HG02885 (cell line): ENCODE measurements around the gene IGLL5.
A peak's percentile ranks its signal among the peaks of the same experiment; 100 is the strongest.

Experiments used
- ATAC-seq: cut with Tn5 transposase; IDR thresholded peaks from one replicate; pipeline ENCODE4 v1.9.1; 2021; ENCODE audit warnings: mild to moderate bottlenecking; ENCODE audit not compliant: unreplicated experiment, poor library complexity

Gene IGLL5

GRCh38 chr22:22935056-22935545 is 47.5 kb downstream of the IGLL5 start:
- ATAC-seq: peak; percentile 29

- ATAC-seq: peak; percentile 87
These were observed 48.0 kb downstream of the IGLL5 start for GRCh38 chr22:22935546-22936157.

GRCh38 chr22:22936180-22936914 is 48.7 kb downstream of the IGLL5 start:
- no peak for ATAC-seq

GRCh38 chr22:22936915-22937656 is 49.5 kb downstream of the IGLL5 start:
- no peak for ATAC-seq

- no peak for ATAC-seq
These were observed 50.4 kb downstream of the IGLL5 start for GRCh38 chr22:22937894-22938480.

GRCh38 chr22:22938672-22939587 is 51.3 kb downstream of the IGLL5 start:
- ATAC-seq: no peak

GRCh38 chr22:22939588-22940368 is 52.2 kb downstream of the IGLL5 start:
- no peak for ATAC-seq

- ATAC-seq: no peak
These were observed 53.5 kb downstream of the IGLL5 start for GRCh38 chr22:22940961-22941605.

GRCh38 chr22:22941831-22942510 is 54.4 kb downstream of the IGLL5 start:
- ATAC-seq: no peak

- no peak for ATAC-seq
These were observed 55.1 kb downstream of the IGLL5 start for GRCh38 chr22:22942511-22943329.

GRCh38 chr22:22943521-22944267 is 56.1 kb downstream of the IGLL5 start:
- ATAC-seq: no peak

- no peak for ATAC-seq
These were observed 56.8 kb downstream of the IGLL5 start for GRCh38 chr22:22944268-22944985.

- no peak for ATAC-seq
These were observed 57.6 kb downstream of the IGLL5 start for GRCh38 chr22:22945195-22945594.
